Measurements from ENCODE around the gene CAMTA1.

- TF ChIP-seq CTCF (IDR thresholded peaks at IDR 0.05; ENCODE audit: low read length) (no peak), EZH2 (optimal IDR thresholded peaks at IDR 0.05; ENCODE audit: low read depth, low read length) (no peak), EZH2phosphoT487 (IDR thresholded peaks at IDR 0.05; ENCODE audit: low read length) (no peak)
These were observed 405.0 kb downstream of the CAMTA1 start for GRCh38 chr1:7190261-7190660.
